ENCODE measurements around the gene RNF181. TPM values are rescaled to one million over a fixed set of nuclear protein-coding genes. Genes with fewer than 3 reads are reported as not detected.

The RNF181 gene
- total and polyA plus RNA-seq, 2 donors (not counting 3 experiments of a cell fraction or from before 2014, with no cell fraction given), result 142 to 629 TPM

DNA sequence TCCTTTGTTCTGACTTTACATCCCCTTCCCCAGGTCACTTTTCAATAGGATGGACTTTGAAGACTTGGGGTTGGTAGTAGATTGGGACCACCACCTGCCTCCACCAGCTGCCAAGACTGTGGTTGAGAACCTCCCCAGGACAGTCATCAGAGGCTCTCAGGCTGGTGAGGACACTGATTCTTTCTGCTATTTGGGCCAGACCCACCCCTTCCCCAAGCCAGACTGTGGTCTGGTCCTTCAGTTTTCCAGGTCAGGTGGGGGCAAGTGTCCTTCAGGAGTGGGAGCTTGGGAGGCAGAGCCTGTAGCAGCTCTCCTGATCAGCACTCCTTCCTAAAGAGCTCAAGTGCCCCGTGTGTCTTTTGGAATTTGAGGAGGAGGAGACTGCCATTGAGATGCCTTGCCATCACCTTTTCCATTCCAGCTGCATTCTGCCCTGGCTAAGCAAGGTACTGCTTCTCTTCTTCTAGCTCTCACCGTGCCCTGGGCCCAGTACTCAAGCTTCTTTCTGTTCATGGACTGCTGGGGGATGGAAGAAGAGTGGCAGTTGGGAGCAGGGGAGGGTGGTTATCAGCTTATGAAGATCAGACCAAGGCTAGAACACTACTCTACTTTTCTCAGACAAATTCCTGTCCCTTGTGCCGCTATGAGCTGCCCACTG, 1.1 kb downstream of the RNF181 start:
- Histone ChIP-seq H3K9me3 (replicated peaks; ENCODE audit: control insufficient read depth, insufficient read depth, low read length) (no peaks in the 10 kb centered on the region), H3K27me3 (ENCODE audit: control insufficient read depth in 2 of 2, insufficient read depth in 2 of 2, low read length in 2 of 2) (no peaks in the 10 kb centered on the region), H3K9ac (replicated peaks; ENCODE audit: extremely low read depth, insufficient read depth, low read length) (peak overlapping the region; percentile 77), H3K79me2 (ENCODE audit: control insufficient read depth, insufficient read depth, low read length) (peaks cover 21% of the 10 kb centered on the region), H4K20me1 (replicated peaks; ENCODE audit: control insufficient read depth, extremely low read depth, insufficient read depth, low read length) (no peaks in the 10 kb centered on the region), H3K36me3 (ENCODE audit: control insufficient read depth in 2 of 2, extremely low read depth in 1 of 2, insufficient read depth in 2 of 2, low read length in 2 of 2) (peaks cover 0 to 36% of the 10 kb centered on the region in 2 experiments), H3K4me2 (ENCODE audit: insufficient read depth, low read length) (peak overlapping the region; percentile 58), H3K4me1 (ENCODE audit: control insufficient read depth, extremely low read depth, insufficient read depth, low read length) (peaks cover 17% of the 10 kb centered on the region), H3K27ac (ENCODE audit: insufficient read depth, low read depth, low read length) (no peak overlapping the region), H3K4me3 (replicated peaks in 1 of 3; ENCODE audit: insufficient read depth in 1 of 3, low read depth in 1 of 3, low read length in 3 of 3) (peak overlapping the region in 2 of 3 experiments; percentile 62 to 94), H3K9me1 (replicated peaks; ENCODE audit: control insufficient read depth, extremely low read depth, insufficient read depth, low read length) (no peaks in the 10 kb centered on the region), H2AFZ (ENCODE audit: low read depth, low read length) (no peak overlapping the region)
- no TSS peak for BruUV-seq (replicated peaks)
- no peak for FAIRE-seq
- DNase-seq (ENCODE audit: low read depth, low spot score), result no peak
- CTCF ChIA-PET, result interaction anchor here (1.2 to 1.3 kb wide), 2 partner anchors 9 to 45 kb away, joined by 3 read pairs; no protein-coding TSS in a partner anchor
- TF ChIP-seq, protein P1, sequence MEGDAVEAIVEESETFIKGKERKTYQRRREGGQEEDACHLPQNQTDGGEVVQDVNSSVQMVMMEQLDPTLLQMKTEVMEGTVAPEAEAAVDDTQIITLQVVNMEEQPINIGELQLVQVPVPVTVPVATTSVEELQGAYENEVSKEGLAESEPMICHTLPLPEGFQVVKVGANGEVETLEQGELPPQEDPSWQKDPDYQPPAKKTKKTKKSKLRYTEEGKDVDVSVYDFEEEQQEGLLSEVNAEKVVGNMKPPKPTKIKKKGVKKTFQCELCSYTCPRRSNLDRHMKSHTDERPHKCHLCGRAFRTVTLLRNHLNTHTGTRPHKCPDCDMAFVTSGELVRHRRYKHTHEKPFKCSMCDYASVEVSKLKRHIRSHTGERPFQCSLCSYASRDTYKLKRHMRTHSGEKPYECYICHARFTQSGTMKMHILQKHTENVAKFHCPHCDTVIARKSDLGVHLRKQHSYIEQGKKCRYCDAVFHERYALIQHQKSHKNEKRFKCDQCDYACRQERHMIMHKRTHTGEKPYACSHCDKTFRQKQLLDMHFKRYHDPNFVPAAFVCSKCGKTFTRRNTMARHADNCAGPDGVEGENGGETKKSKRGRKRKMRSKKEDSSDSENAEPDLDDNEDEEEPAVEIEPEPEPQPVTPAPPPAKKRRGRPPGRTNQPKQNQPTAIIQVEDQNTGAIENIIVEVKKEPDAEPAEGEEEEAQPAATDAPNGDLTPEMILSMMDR (IDR thresholded peaks at IDR 0.05; ENCODE audit: extremely low read depth in 1 of 2, insufficient read depth in 1 of 2, low read depth in 1 of 2, low read length in 2 of 2), result no peak
- TF ChIP-seq GATA2 (IDR thresholded peaks at IDR 0.05; ENCODE audit: insufficient read depth, insufficient read length, low read depth, low read length) (no peak), POLR2A (IDR thresholded peaks at IDR 0.05; ENCODE audit: low read depth, low read length) (no peak), EZH2 (IDR thresholded peaks at IDR 0.05; ENCODE audit: borderline replicate concordance, low read depth, low read length, severe bottlenecking) (no peak), MYC (IDR thresholded peaks at IDR 0.05; ENCODE audit: low read depth, low read length) (no peak), FOS (IDR thresholded peaks at IDR 0.05; ENCODE audit: borderline replicate concordance, insufficient read depth, low read length) (no peak), JUN (IDR thresholded peaks at IDR 0.05; ENCODE audit: borderline replicate concordance, insufficient read depth, insufficient read length, low read depth) (no peak)
- TF ChIP-seq, protein P2, sequence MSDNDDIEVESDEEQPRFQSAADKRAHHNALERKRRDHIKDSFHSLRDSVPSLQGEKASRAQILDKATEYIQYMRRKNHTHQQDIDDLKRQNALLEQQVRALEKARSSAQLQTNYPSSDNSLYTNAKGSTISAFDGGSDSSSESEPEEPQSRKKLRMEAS (IDR thresholded peaks at IDR 0.05; ENCODE audit: insufficient read depth, insufficient read length), result no peak
- POLR2A ChIA-PET, result interaction anchor here (0.9 to 1.2 kb wide), 2 partner anchors 9 to 35 kb away, joined by 3 to 4 read pairs; partner anchors contain the start of gene GGCX
- dilution Hi-C loops (cut with MboI; ENCODE audit: extremely low pct_ligation_motif_present, low sequenced_read_pairs) (no loop called here), intact Hi-C loops (cut with micrococcal nuclease) (no loop called here)

All from endothelial cell of umbilical vein (primary cell).